GM10248 (cell line): ENCODE results near the gene KISS1.
A peak's percentile ranks its signal among the peaks of the same experiment; 100 is the strongest.

ENCODE experiments used
- CTCF ChIA-PET: fragments of 300-600 bp; sonication (Branson Sonifier 250); formaldehyde crosslinking; extraction: SDS; loops from one replicate; lab custom pipeline; 2021; ENCODE audit warnings: antibody characterized with exemption; lab: Yijun Ruan, JAX
- POLR2A ChIA-PET: fragments of 350-650 bp; sonication (Branson Sonifier 250); formaldehyde crosslinking; extraction: SDS; loops from one replicate; lab custom pipeline; 2020; ENCODE audit warnings: antibody characterized with exemption; lab: Yijun Ruan, JAX
- DNase-seq: peaks from one replicate; pipeline ENCODE4 v3.0.0; 2012; ENCODE audit errors: extremely low spot score
- CTCF ChIP-seq: IDR thresholded peaks from 2 replicates; pipeline ENCODE4 v1.5.1; 2012; ENCODE audit warnings: mild to moderate bottlenecking, low read depth; ENCODE audit errors: extremely low read depth, missing control alignments, control extremely low read depth

The KISS1 gene

GRCh38 chr1:204188959-204189639 lies 7.2 kb downstream of the KISS1 start:
- peak; percentile 50 for DNase-seq
- ChIA-PET CTCF (interaction anchor here (1.0 to 7.3 kb wide), 4 partner anchors 17 to 210 kb away, joined by 3 to 46 read pairs (median 4); partner anchors contain the start of gene REN), POLR2A (interaction anchor here (0.6 kb wide), 1 partner anchor 884 kb away, joined by 9 read pairs; no protein-coding TSS in a partner anchor)
- TF ChIP-seq CTCF = no peak

GRCh38 chr1:204186597-204186996 lies 9.7 kb downstream of the KISS1 start:
- ChIA-PET POLR2A (no interaction called here), CTCF (no interaction called here)
- TF ChIP-seq CTCF = no peak
- DNase-seq = no peak

- no peak for TF ChIP-seq CTCF
- ChIA-PET POLR2A (no interaction called here), CTCF (interaction anchor here (1.9 kb wide), 1 partner anchor 17 kb away, joined by 6 read pairs; no protein-coding TSS in a partner anchor)
- DNase-seq = no peak
Observed at GRCh38 chr1:204181116-204181515, 15.2 kb downstream of the KISS1 start.

- no peak for DNase-seq
- CTCF ChIA-PET = interaction anchor here (0.8 to 1.9 kb wide), 4 partner anchors 11 to 27 kb away, joined by 3 to 6 read pairs (median 4); no protein-coding TSS in a partner anchor
- no peak for TF ChIP-seq CTCF
- POLR2A ChIA-PET = no interaction called here
Observed at GRCh38 chr1:204180133-204180532, 16.2 kb downstream of the KISS1 start.

GRCh38 chr1:204178487-204179281 lies 17.6 kb downstream of the KISS1 start:
- DNase-seq = no peak
- POLR2A ChIA-PET = no interaction called here
- TF ChIP-seq CTCF = no peak
- CTCF ChIA-PET = interaction anchor here (1.9 kb wide), 1 partner anchor 12 kb away, joined by 4 read pairs; no protein-coding TSS in a partner anchor

GRCh38 chr1:204177133-204177532 lies 19.2 kb downstream of the KISS1 start:
- no peak for DNase-seq
- POLR2A ChIA-PET = no interaction called here
- TF ChIP-seq CTCF = no peak
- CTCF ChIA-PET = interaction anchor here (0.9 to 1.9 kb wide), 3 partner anchors 14 to 48 kb away, joined by 3 to 4 read pairs (median 4); no protein-coding TSS in a partner anchor
